Measurements from ENCODE around the gene LRRC28.

The LRRC28 gene

GRCh38 chr15:99438691-99439523 is 187.6 kb downstream of the LRRC28 start:
- no peak for DNase-seq

- DNase-seq = no peak
Measured at GRCh38 chr15:99439524-99439835, 188.2 kb downstream of the LRRC28 start.

- DNase-seq = no peak
Measured at GRCh38 chr15:99440029-99440428, 188.7 kb downstream of the LRRC28 start.
